Measurements from ENCODE around the gene MAP3K7.

The MAP3K7 gene

DNA sequence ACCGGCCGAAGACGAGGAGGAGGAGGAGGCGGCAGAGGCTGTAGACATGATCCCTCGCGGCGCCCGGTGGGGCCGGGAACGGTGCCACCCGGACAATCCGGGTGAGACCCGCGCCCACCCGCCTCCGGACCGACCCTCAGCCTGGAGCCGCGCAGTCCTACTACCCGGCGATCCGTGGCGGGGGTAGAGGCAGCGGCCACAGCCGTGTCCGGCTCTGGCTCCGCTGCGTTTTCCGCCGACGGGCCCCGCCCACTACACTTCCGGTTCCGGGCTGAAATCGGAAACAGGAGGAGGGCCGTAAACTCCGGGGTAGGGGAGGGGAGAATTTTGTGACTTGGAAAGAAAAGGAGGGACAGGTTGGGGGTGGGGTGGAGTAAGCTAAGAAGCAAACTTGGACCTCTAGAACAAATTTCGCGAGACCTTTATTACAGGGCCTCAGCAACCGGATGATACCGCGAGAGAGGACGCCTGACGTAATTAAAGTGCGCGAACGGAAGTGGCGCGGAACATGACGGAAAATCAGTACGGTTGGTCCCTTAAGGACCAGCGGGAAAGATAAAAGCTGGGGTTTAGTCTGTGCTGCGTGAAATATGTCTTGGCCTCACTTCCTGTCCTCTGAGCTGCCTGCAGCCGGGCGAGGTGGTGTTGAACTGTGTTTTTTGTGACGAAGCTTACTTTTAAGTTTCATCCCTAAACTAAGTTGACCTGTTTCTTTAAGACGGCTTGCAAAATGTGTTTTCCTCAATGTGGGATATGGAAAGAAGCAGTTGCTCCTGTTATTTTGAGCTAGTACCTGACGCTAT, at the start of gene MAP3K7:
TSS of gene MAP3K7 (minus strand) at position 237 of the 803 bp plus-strand sequence. CDS start at position 48, 189 bp downstream.
- peak; percentile 94 for DNase-seq

DNA sequence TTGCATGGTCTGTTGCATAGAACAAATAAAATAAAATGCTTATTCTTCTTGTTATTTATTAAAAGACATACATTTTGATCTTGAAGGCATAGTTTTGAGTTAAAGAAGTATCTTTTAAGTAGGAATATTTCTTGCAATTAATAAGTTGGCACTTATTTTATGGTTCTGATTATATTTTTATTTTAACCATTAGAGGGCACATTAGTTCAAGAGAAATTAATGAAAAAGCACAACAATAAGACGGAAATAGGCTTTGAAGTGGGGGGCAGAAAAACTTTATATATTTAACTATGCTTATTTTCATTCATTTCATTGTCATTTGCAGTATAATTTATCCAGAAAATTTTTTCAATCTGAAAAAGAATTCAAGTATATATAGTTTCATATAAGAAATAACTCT, 44.2 kb upstream of the MAP3K7 start:
- DNase-seq, result no peak

DNA sequence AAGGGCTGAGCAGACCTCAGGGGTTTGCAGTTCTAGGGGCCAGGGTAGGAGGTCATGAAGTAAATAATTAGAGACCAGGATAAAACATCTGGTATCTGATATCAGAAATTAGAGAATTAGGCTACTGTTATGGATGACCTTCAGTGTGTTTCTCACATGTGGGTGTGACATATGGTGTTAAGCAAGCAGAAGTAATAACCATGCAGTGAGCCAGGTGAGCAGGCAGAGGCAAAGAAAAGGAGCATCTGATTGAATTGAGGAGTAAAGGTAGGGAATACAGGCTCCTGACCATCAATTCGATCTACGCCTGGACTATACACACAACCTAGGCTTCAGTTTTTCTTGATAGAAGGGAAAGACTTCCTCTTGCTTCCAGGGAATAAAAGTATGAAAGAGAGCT, 34.7 kb upstream of the MAP3K7 start:
- DNase-seq, result no peak

DNA sequence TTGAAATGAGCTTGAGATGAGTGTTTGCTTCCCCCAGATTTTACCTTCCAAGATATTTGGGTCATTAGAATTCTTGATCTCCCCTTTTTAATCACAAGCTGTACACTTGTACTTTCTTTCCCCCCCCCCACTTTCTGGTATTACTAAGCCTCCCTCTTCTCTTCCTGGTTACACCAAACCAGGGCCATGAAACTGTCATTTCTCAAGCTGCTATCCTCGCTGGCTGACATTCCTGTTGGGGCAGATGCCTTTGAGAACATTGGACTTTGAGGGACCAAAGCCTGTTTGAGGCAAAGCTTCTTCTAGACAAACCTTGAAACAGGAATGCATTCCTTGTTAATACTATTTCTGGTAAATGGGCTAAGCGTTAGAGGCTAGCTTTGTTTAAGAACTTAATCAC, 32.3 kb upstream of the MAP3K7 start:
- no peak for DNase-seq

DNA sequence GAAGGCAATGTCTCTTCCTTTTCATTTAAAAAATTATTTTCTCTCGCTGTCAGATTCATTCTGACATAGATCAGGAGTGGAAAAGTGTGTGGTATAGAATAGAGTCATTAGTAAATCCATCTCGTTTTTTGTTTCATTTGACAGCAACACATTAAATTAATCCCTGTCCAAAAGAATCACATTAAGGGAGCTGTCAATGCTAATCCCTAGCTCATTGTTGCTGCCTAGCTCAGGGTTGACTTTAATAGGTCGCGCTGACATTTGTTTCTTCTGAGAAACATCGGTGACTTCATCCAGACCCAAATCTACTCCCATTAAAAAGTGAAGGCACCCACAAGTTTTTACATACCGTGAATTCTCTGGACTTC, 25.4 kb upstream of the MAP3K7 start:
- no peak for DNase-seq

DNA sequence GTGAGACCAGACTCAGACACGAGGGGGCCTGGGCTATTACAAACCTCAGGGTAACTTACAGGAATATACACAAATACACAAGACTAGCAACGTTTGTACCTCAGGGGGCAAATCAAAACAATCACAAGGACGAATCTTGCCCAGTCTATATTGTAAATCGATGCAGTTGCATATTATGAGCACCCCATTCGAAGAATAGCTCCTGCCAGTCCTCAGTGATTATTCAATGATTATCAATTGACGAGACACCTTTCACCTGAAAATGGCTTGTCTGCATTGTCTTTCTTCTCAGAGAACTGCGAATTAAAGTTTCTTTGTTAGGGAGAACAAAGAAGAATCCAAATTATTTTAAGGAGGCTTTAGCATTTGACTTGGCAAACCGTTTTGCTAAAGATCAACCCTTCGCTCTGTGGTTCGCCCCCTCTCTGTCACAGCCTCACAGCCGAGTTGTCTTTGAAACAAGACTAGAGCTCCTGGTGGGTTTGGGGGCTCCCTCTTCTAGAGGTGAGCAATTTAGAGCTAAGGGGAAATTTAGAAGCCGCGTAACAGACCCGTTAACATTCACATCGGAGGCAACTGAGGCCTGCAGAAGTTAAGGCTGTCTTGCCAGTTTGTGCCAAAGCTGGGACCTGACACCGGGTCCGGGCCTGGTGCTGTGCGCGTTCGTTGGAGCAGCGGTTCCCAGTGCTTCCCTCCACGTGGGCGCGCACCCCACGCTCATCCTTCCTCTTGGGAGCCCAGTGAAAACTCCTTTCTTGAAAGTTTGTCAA, 24.9 kb upstream of the MAP3K7 start:
- DNase-seq, result no peak

DNA sequence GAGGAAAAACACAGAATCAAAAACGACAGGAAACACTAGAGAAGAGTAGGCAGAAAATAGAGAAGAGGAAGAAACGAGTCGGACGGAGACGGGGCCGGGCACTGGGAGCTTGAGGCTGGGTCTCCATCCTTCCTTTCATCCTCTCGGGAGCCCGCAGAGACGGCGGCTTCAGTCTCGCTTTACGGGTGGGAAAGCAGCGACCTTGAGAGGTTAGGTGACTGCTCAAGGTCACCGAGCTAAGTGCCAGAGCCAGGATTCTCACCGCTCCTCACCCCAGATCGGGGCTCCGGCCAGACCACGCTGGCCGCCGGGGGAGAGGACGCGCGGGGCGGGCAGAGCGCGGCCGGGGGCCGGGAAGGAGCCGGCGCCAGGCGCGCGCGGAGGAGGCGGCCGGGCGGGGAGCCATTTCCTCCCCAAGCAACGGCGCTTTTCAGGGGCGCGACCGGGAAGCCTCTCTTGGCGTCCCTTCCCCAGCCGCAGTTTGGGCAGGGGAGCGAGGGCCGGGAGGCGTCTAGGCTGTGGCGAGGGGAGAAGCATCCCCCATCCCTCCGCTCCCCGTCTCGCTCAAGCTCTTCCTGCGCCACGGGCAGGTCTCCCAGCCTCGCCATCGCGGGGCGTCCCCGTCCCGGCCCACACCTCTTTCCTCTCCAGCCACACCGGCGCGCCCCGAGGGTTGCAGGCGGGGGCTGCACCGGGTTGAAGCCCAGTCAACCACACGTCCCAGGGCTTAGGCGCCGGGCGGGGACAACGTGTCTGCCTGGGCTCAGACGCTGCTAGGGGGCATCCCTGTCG, 24.1 kb upstream of the MAP3K7 start:
- DNase-seq, result peak; percentile 31

DNA sequence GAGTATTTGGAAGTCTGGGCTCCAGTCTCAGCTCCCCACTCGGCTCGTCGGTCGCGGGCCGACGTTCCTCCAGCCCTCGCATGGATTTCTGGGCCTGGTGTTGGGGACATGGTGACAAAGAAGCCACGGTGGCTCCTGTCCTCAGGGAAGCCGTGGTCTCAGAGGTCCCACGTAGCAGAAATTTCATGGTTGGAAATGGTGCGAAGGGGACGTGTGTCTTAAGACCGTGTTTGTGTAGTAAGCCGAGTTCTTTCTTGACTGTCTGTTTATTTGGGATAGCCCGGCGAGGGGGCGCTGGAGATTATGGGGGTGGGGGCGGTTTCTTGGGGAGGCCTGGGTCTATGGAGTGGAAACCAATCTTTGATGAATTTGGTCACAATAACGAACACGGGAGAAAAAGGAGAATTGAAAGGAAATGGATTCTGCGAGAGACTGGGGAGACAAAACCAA, 23.5 kb upstream of the MAP3K7 start:
- DNase-seq, result no peak

DNA sequence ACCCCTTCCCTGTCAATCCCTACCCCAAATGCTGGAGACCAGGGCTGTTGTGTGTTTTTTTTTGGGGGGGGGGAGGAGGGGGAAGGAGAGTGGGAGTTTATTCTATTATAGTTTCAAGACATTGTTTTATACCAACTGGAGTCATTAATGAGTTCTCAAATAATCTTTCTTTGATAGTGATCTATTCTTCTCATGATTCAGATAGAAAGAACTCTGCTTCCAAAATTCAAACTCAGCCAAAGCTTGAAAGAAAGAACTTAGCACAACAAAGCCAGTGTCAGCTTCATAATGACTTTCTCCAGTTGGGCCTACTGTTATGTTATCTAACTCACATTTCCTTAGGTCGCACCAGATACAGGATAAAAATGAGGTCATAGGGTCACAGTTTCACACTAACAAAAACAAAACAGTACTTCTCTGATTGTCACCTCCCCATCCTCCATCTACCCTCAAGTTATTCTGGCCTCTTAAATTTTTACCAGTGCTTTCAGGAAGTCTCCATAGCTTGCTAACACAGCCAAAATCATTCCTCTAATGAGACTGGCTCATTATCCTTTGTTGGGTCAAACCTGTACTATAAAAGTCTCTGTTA, 19.0 kb upstream of the MAP3K7 start:
- DNase-seq, result no peak

DNA sequence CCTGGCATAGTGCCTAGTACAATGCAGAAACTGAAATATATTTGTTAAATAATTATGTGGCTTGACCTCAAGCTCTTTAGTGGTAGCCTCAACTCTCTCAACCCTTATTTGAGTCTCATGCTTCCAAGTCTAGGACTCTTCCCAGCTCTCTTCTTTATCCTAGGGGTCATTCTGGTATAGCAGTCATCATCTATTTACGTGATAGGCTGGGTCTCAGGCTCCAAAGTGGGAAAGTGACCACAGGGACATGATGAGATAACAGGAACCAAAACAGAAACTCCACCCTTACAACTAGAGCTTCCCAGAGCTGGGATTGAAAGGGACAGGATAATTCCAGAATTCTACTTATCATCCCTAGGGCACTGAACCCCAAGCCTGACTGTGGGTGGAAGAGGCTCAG, 17.7 kb upstream of the MAP3K7 start:
- no peak for DNase-seq

DNA sequence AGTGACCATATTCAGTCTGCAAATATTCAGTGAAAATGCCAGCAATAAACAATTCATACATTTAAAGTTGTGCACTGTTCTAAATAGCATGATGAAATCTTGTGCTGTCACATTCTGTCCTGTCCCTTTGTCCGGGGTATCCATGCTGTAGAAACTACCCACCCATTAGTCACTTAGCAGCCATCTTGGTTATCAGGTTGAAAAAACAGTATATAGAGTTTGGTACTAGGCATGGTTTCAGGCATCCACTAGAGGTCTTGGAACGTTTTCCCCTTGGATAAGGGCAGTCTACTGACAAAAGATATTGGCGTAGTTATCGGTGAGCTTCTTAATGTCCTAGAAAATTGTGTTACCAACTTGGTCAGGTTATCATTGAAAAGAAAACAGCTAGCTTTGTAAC, 12.3 kb upstream of the MAP3K7 start:
- DNase-seq, result no peak

DNA sequence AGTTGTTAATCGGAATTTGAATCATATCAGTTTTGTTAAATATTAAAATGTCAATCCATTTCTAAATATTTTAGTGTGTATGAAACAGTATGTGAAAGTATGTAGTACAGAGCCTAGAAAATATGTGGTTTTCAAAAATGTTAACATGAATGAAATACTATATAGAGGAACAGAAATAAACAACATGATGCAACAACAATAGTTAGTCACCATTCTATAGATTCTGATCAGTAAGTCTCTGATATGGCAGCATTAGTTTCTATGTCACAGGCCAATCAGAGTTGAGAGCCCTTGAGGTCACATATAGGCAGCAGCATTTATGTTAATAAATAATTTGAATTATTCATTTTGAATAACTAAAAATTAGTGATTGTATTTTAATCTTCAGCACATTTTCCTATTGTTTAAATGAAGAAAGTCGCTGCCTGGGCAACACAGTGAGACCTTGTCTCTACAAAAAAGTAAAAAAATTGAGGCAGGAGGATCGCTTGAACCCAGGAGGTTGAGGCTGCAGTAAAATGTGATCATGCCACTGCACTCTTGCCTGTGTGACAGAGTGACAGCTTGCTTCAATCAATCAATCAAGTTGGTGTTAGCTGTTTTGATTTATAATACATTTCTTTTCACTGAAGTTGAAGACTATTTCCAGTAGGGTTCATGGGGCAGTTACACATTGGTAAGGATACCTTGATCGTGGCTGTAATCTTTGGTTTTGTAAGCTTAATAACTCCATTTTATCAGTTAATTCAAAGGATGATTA, 11.5 kb upstream of the MAP3K7 start:
- no peak for DNase-seq

DNA sequence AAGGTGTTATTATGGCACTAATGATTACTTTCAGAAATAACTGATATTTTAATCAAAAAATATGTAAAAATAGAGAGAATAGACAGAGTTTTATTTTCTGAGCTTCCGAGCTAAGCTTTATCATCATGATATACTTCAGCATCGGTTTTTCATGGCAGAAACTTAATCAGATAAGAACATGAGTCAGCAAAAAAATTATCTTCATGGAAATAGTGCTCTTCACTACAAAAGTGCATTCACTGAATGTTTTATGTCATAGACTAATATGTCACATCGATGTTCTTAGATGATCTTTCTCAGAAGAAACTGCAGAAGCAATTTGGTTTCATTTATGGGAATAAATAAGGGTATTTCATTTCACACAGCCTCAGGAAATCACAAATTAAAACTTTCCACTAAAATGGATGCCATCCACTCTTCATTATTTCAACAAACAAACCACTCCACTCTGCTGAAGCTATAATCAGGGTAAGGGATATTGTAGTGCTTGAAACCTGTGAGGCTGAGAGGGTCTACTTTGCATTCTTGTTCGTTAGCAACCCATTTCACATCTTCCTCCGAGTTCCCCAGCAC, 10.2 kb upstream of the MAP3K7 start:
- no peak for DNase-seq

DNA sequence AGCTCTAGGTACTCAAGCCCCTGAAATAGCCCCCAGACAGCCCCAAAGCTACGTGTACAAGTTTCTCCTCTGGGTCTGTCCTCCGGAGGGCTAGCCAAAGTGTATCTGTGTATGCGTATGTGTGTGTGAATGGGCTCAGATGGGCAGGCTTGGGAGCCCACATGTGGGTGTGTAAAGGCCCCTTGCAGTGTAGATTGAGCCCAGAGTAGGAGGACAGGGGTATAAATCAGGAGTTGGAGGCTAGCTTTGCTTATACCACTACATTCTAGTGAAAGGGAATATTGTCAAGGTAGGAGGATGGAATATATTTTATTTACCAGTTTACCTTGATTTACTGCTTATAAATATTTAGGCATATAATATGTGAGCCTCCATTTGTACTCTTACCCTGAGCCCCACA, 9.0 kb upstream of the MAP3K7 start:
- no peak for DNase-seq

DNA sequence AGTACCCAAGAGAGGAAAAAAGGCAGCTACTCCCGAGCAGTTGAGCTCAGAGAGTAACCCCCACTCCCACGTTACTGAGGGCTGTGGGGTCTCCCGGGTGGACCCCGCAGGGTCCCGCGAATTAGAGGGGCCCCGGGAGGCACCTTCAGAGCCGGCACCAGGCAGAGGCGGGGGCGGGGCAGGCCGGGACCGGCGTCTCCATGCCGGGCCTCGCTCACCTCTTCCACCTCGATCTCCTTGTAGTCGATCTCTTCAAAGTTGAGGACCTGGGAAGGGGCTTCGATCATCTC, 381 bp downstream of the MAP3K7 start:
- no peak for DNase-seq

DNA sequence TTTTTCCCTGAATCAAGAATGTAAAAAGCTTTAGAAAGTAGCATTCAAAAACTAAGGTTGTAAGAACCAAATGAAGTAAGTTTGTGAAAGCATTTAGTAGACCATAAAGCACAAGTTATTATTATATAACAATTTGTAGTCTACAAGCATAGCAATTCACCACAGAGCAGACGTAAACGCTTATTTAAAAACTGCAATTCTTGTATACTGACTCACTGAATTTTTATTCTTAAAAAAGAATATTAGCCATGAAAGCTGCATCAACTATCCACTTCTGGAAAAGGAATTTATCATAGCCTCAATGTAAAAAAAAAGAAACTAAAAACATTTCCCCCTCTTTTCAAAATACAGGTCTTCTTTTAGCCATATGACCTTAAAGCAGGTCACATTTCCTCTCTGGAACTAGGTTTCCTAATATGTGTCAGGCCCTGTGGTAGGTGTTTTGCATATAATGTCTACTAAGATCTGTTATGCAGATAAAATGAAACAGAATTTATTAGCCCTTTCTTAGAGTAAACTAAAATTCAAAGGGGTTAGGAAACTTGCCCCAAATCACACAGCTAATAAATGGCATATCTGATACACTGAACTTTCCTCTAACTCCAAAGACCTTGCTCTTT, 2.1 kb downstream of the MAP3K7 start:
- DNase-seq, result no peak

DNA sequence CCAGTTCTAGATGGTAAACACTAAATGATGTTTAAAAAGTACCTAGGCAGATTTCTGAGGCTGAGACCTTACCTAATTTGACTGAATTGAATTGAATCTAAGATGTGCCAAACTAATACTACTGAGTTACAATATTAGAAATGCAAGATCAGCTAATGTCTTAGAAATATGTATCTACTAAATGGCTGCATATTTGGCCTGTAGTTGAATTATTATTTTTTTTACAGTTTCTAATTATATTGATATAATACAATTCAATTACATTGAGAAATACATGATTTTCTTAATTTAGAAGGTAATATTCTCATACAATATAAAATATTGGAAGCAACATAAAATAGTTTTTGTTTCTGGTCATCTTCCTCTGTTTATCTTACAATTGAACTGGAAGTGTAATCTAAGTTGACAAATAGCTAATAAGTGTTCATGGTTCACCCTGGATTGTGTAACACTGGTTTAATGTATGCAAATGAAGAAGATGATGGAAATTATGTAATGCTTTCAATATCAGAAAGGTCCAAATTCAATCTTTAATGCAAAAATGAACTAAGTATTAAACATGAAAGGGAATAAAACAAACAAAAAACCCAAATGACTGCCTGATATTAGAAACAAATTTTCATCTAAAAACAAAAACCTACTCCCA, 2.9 kb downstream of the MAP3K7 start:
- no peak for DNase-seq

DNA sequence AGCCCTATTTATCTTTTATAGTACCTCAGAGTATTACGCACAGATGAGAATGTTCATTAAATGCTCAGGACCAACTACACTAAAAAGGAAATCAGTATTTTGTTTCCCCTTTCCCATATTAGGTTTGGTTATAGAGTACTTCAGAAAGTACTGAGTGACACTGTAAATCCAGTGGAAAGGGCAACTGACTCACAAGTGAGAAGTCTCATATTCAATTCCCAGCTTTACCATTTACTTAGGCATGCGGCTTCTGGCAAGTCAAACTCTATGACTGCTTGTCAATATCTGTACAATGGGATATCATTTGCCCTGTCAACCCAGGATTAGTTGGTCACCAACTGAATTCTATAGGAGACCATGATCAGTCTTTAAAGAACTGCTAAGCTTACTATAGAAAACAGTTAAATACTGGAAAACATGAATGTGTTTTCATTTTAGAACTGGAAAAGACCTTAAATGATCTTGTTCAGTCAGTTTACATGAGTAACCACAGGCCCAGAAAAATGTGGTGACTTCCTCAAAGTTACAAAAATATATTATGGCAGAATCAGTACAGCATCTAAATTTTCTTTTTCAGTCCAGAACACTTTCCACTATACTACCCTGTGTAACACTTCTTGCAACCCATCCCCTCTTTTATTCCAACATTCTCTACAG, 3.6 kb downstream of the MAP3K7 start:
- no peak for DNase-seq

DNA sequence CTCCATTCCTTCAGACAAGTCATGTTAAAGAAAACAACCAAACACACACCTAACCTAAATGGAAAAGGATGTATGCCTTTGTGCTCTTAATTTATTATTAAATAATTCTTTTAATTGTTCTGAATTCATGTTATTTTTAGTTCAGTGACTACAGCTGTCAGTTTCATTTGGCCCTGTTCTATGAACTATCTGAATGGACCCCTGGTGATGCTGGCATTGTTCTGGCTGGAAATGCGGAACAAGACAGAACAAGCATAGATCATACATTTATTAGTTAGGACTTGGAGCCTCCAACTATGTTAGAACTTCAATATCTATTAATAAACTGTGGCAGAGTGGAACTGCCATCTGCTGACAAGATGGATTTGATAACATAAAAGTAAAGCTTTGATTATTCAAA, 5.7 kb downstream of the MAP3K7 start:
- no peak for DNase-seq

DNA sequence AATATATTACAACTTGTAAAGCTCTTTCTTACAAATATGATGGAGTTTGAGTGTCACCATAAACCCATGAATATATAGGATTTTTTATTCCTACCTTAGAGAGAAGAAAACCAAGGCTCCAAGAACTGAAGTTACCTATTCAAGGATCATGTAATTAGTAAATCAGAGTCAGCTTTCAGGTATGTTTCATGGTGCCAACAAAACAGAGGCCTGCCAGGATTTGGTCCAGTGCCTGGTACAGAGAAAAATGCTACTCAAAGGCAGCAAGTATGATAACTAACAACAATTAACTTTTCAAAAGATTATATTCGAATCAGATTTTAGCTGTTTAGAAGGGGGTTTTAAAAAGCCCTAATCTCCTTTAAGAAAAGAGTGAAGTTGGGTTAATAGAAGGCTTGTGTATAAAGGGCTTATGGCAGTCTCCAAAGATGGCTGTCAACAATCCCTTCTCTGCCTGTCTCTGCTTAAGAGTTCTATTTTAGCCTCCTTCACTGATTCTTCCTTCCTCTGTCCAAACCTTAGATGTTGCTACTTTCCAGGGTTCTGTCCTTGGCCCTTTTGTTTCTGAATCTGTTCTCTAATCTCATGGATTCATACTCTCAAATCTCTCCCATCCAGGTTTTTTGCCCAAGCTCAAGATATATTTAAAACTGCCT, 7.8 kb downstream of the MAP3K7 start:
- no peak for DNase-seq
